ENCODE measurements around the gene NF1. TPM values are rescaled to one million over a fixed set of nuclear protein-coding genes. Genes with fewer than 3 reads are reported as not detected.

Gene NF1
- total and polyA plus RNA-seq, 10 donors, result 3.1 to 97.7 (median 58.3) TPM

Small RNAs within 50 kb of the gene (microRNA-seq; reads per million reads assigned to microRNA genes)
- 0 to 1.4 (median 1.1) reads per million in 3 donors for gene MIR4733

Small RNAs within 50 kb of the gene (small RNA-seq; reads per million reads assigned to genes)
- gene MIR4733, result 0 to 0.30 (median 0) reads per million in 4 donors

Other genes with a start within 250 kb of the NF1 start
- gene TEFM, start 188.7 kb upstream of the NF1 start, total RNA-seq, result 10 to 100 TPM; 16.0 to 33.4 (median 18.0) TPM
- 10 to 100 TPM in 2 of 3 donors, 1 to 10 TPM in 1; 8.4 to 14.6 (median 11.2) TPM for gene TEFM, start 188.7 kb upstream of the NF1 start, polyA plus RNA-seq
- gene ADAP2, start 173.0 kb upstream of the NF1 start, total RNA-seq, result 10 to 100 TPM; 40.0 to 79.7 (median 67.1) TPM
- gene ADAP2, start 173.0 kb upstream of the NF1 start, polyA plus RNA-seq, result 10 to 100 TPM; 10.3 to 17.7 (median 11.5) TPM
- gene RNF135, start 123.9 kb upstream of the NF1 start, total RNA-seq, result 10 to 100 TPM; 26.3 to 43.6 (median 40.5) TPM
- 10 to 100 TPM; 20.1 to 27.4 (median 26.4) TPM for gene RNF135, start 123.9 kb upstream of the NF1 start, polyA plus RNA-seq
- gene OMG, start 202.3 kb downstream of the NF1 start, total RNA-seq, result 10 to 100 TPM in 1 of 7 donors, 1 to 10 TPM in 3, under 1 TPM in 2, not detected in 1; 0.44 to 14.5 (median 4.3) TPM
- gene OMG, start 202.3 kb downstream of the NF1 start, polyA plus RNA-seq, result 1 to 10 TPM in 1 of 3 donors, under 1 TPM in 2; 0.41 to 7.3 (median 0.94) TPM
- gene EVI2B, start 219.1 kb downstream of the NF1 start, total RNA-seq, result 100 to 1,000 TPM; 115 to 220 (median 166) TPM
- gene EVI2B, start 219.1 kb downstream of the NF1 start, polyA plus RNA-seq, result 100 to 1,000 TPM; 109 to 154 (median 123) TPM
- 10 to 100 TPM; 27.0 to 52.8 (median 31.9) TPM for gene EVI2A, start 226.6 kb downstream of the NF1 start, total RNA-seq
- gene EVI2A, start 226.6 kb downstream of the NF1 start, polyA plus RNA-seq, result 10 to 100 TPM; 46.8 to 79.7 (median 68.0) TPM